SK-N-SH treated with all-trans-retinoic acid at 6 μM for 48 hours (cell line): ENCODE measurements around the gene PDCD6IP.

Source experiments
- ATAC-seq: fragments of 200-7000 bp; cut with Tn5 transposase; 3 replicates; pipeline ENCODE4 v1.9.1; 2020; ENCODE audit warnings: mild to moderate bottlenecking, moderate library complexity
- ARNTL ChIP-seq: fragments of 450-650 bp; formaldehyde crosslinking; IDR thresholded peaks from 2 replicates; pipeline ENCODE4 v1.5.0; 2020; ENCODE audit warnings: low read depth, mild to moderate bottlenecking, moderate library complexity, borderline replicate concordance
- BACH2 ChIP-seq: fragments of 250-450 bp; sonication (Bioruptor Pico); IDR thresholded peaks from 2 replicates; pipeline ENCODE4 v1.9.0; 2021; ENCODE audit warnings: mild to moderate bottlenecking, borderline replicate concordance
- CSDC2 ChIP-seq: fragments of 250-450 bp; sonication (Bioruptor Pico); IDR thresholded peaks from 2 replicates; pipeline ENCODE4 v1.5.0; 2020; ENCODE audit warnings: mild to moderate bottlenecking, moderate library complexity
- ESRRG ChIP-seq: fragments of 250-450 bp; sonication (Bioruptor Pico); IDR thresholded peaks from 2 replicates; pipeline ENCODE4 v1.6.1; 2021; ENCODE audit warnings: mild to moderate bottlenecking
- GLIS3 ChIP-seq: fragments of 250-450 bp; sonication (Bioruptor Pico); IDR thresholded peaks from 2 replicates; pipeline ENCODE4 v1.5.0; 2020; ENCODE audit warnings: mild to moderate bottlenecking, moderate library complexity
- ISL1 ChIP-seq: fragments of 250-450 bp; sonication (Bioruptor Pico); IDR thresholded peaks from 2 replicates; pipeline ENCODE4 v2.1.2; 2022; ENCODE audit warnings: mild to moderate bottlenecking, moderate library complexity
- OSR1 ChIP-seq: fragments of 250-450 bp; sonication (Bioruptor Pico); IDR thresholded peaks from 2 replicates; pipeline ENCODE4 v1.8.0; 2022; ENCODE audit warnings: moderate library complexity, mild to moderate bottlenecking, inconsistent platforms
- RARB ChIP-seq: fragments of 250-450 bp; sonication (Bioruptor Pico); IDR thresholded peaks from 2 replicates; pipeline ENCODE4 v1.8.0; 2021; ENCODE audit warnings: mild to moderate bottlenecking, moderate library complexity
- SNAI2 ChIP-seq: fragments of 250-450 bp; sonication (Bioruptor Pico); IDR thresholded peaks from 2 replicates; pipeline ENCODE4 v1.5.0; 2020; ENCODE audit warnings: mild to moderate bottlenecking, moderate library complexity
- TCF4 ChIP-seq: fragments of 250-450 bp; sonication (Bioruptor Pico); IDR thresholded peaks from 2 replicates; pipeline ENCODE4 v1.8.0; 2021; ENCODE audit warnings: mild to moderate bottlenecking, moderate library complexity, borderline replicate concordance
- TOX ChIP-seq: fragments of 250-450 bp; sonication (Bioruptor Pico); IDR thresholded peaks from 2 replicates; pipeline ENCODE4 v1.8.0; 2021; ENCODE audit warnings: mild to moderate bottlenecking, moderate library complexity, borderline replicate concordance
- ZC3H10 ChIP-seq: fragments of 250-450 bp; sonication (Bioruptor Pico); IDR thresholded peaks from 2 replicates; pipeline ENCODE4 v1.5.1; 2021; ENCODE audit warnings: mild to moderate bottlenecking, moderate library complexity
- ZFP30 ChIP-seq: fragments of 450-650 bp; formaldehyde crosslinking; IDR thresholded peaks from 2 replicates; pipeline ENCODE4 v1.5.0; 2022; ENCODE audit warnings: mild to moderate bottlenecking, moderate library complexity
- ZNF565 ChIP-seq: fragments of 450-650 bp; formaldehyde crosslinking; conservative IDR thresholded peaks from 2 replicates; pipeline ENCODE4 v1.5.0; 2020; ENCODE audit warnings: low read depth, mild to moderate bottlenecking, moderate library complexity
- ZNF70 ChIP-seq: fragments of 450-650 bp; formaldehyde crosslinking; IDR thresholded peaks from 2 replicates; pipeline ENCODE4 v1.5.0; 2020; ENCODE audit warnings: mild to moderate bottlenecking, moderate library complexity
- ZNF8 ChIP-seq: fragments of 450-650 bp; formaldehyde crosslinking; IDR thresholded peaks from 2 replicates; pipeline ENCODE4 v1.5.0; 2020; ENCODE audit warnings: mild to moderate bottlenecking, moderate library complexity
- TF ChIP-seq, protein P1 (sequence below): fragments of 250-450 bp; sonication (Bioruptor Pico); IDR thresholded peaks from 2 replicates; pipeline ENCODE4 v1.8.0; 2020; ENCODE audit warnings: mild to moderate bottlenecking, moderate library complexity, borderline replicate concordance
- TF ChIP-seq, protein P2 (sequence below): fragments of 250-450 bp; sonication (Bioruptor Pico); IDR thresholded peaks from 2 replicates; pipeline ENCODE4 v1.8.0; 2021; ENCODE audit warnings: low read depth, mild to moderate bottlenecking, moderate library complexity, borderline replicate concordance
- TF ChIP-seq, protein P3 (sequence below): fragments of 250-450 bp; sonication (Bioruptor Pico); IDR thresholded peaks from 2 replicates; pipeline ENCODE4 v1.5.0; 2020; ENCODE audit warnings: mild to moderate bottlenecking, moderate library complexity
- TF ChIP-seq, protein P4 (sequence below): fragments of 250-450 bp; sonication (Bioruptor Pico); IDR thresholded peaks from 2 replicates; pipeline ENCODE4 v1.5.1; 2020; ENCODE audit warnings: low read depth, mild to moderate bottlenecking, moderate library complexity
- TF ChIP-seq, protein P5 (sequence below): fragments of 250-450 bp; sonication (Bioruptor Pico); IDR thresholded peaks from 2 replicates; pipeline ENCODE4 v1.5.1; 2021; ENCODE audit warnings: mild to moderate bottlenecking, moderate library complexity

The PDCD6IP gene

DNA sequence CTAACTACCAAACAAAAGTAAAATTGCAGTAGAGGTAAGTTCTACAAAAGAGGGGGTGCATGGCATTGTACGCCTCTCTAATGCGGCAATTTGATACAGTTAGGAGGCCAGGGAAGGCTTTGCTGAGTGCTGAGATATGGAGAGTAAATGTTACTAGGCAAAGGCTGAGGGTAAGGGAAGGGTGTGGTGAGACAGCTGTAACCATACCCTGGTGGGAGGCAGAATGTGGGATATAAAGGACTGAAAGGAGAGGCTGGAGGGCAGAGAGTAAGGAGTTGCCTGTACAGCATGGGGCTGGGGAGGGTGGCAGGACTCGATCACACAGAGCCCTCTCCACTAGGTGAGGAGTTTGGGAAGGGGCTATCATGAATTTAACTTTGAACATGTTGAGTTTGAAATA, 106.3 kb downstream of the PDCD6IP start:
- TF ChIP-seq ZNF70 (CRISPR knock-in tag) (no peak), BACH2 (CRISPR knock-in tag) (no peak), TOX (CRISPR knock-in tag) (no peak), CSDC2 (no peak), ISL1 (CRISPR knock-in tag) (no peak), OSR1 (CRISPR knock-in tag) (no peak), ARNTL (CRISPR knock-in tag) (no peak), ESRRG (no peak), ZFP30 (CRISPR knock-in tag) (no peak), ZNF565 (CRISPR knock-in tag) (no peak), GLIS3 (CRISPR knock-in tag) (no peak)
- TF ChIP-seq, protein P1, sequence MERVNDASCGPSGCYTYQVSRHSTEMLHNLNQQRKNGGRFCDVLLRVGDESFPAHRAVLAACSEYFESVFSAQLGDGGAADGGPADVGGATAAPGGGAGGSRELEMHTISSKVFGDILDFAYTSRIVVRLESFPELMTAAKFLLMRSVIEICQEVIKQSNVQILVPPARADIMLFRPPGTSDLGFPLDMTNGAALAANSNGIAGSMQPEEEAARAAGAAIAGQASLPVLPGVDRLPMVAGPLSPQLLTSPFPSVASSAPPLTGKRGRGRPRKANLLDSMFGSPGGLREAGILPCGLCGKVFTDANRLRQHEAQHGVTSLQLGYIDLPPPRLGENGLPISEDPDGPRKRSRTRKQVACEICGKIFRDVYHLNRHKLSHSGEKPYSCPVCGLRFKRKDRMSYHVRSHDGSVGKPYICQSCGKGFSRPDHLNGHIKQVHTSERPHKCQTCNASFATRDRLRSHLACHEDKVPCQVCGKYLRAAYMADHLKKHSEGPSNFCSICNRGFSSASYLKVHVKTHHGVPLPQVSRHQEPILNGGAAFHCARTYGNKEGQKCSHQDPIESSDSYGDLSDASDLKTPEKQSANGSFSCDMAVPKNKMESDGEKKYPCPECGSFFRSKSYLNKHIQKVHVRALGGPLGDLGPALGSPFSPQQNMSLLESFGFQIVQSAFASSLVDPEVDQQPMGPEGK = no peak
- TF ChIP-seq, protein P2, sequence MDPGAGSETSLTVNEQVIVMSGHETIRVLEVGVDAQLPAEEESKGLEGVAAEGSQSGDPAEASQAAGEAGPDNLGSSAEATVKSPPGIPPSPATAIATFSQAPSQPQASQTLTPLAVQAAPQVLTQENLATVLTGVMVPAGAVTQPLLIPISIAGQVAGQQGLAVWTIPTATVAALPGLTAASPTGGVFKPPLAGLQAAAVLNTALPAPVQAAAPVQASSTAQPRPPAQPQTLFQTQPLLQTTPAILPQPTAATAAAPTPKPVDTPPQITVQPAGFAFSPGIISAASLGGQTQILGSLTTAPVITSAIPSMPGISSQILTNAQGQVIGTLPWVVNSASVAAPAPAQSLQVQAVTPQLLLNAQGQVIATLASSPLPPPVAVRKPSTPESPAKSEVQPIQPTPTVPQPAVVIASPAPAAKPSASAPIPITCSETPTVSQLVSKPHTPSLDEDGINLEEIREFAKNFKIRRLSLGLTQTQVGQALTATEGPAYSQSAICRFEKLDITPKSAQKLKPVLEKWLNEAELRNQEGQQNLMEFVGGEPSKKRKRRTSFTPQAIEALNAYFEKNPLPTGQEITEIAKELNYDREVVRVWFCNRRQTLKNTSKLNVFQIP (CRISPR knock-in tag) = no peak
- no peak for ATAC-seq

DNA sequence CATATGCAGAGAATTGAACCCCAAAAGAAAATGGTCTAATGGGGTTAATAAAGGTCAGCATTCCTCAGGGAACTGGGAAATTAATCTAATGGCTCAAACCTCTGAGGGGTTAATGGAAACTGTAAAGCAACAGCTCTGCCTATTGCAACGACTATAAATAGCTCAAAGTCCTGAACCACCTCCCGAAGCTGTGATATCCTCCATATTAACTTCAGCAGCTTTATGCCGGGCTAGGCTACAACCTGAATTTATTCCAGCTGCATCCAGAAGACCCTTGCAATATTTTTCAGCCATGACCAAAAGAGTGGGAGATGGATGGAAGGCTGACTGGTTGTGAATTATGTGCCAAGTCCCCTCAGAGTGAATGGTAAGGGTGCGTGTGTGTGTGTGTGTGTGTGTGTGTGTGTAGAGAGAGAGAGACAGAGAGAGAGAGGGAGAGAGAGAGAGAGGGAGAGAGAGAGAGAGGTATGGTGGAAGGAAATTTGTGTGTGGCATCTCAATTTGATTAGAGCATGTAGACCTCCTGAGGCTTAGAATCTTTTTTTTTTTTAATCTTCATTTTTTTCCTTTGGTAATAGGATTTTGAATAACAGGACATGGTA, 109.9 kb downstream of the PDCD6IP start:
- TF ChIP-seq TCF4 = no peak
- TF ChIP-seq OSR1 (CRISPR knock-in tag) = no peak
- TF ChIP-seq, protein P3, sequence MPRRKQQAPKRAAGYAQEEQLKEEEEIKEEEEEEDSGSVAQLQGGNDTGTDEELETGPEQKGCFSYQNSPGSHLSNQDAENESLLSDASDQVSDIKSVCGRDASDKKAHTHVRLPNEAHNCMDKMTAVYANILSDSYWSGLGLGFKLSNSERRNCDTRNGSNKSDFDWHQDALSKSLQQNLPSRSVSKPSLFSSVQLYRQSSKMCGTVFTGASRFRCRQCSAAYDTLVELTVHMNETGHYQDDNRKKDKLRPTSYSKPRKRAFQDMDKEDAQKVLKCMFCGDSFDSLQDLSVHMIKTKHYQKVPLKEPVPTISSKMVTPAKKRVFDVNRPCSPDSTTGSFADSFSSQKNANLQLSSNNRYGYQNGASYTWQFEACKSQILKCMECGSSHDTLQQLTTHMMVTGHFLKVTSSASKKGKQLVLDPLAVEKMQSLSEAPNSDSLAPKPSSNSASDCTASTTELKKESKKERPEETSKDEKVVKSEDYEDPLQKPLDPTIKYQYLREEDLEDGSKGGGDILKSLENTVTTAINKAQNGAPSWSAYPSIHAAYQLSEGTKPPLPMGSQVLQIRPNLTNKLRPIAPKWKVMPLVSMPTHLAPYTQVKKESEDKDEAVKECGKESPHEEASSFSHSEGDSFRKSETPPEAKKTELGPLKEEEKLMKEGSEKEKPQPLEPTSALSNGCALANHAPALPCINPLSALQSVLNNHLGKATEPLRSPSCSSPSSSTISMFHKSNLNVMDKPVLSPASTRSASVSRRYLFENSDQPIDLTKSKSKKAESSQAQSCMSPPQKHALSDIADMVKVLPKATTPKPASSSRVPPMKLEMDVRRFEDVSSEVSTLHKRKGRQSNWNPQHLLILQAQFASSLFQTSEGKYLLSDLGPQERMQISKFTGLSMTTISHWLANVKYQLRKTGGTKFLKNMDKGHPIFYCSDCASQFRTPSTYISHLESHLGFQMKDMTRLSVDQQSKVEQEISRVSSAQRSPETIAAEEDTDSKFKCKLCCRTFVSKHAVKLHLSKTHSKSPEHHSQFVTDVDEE = no peak
- TF ChIP-seq ZNF8 = no peak
- TF ChIP-seq ZNF565 (CRISPR knock-in tag) = no peak
- no peak for TF ChIP-seq CSDC2
- TF ChIP-seq, protein P4, sequence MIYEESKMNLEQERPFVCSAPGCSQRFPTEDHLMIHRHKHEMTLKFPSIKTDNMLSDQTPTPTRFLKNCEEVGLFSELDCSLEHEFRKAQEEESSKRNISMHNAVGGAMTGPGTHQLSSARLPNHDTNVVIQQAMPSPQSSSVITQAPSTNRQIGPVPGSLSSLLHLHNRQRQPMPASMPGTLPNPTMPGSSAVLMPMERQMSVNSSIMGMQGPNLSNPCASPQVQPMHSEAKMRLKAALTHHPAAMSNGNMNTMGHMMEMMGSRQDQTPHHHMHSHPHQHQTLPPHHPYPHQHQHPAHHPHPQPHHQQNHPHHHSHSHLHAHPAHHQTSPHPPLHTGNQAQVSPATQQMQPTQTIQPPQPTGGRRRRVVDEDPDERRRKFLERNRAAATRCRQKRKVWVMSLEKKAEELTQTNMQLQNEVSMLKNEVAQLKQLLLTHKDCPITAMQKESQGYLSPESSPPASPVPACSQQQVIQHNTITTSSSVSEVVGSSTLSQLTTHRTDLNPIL (CRISPR knock-in tag) = no peak
- TF ChIP-seq RARB = no peak
- no peak for TF ChIP-seq GLIS3 (CRISPR knock-in tag)
- no peak for TF ChIP-seq ZNF70 (CRISPR knock-in tag)
- TF ChIP-seq, protein P5, sequence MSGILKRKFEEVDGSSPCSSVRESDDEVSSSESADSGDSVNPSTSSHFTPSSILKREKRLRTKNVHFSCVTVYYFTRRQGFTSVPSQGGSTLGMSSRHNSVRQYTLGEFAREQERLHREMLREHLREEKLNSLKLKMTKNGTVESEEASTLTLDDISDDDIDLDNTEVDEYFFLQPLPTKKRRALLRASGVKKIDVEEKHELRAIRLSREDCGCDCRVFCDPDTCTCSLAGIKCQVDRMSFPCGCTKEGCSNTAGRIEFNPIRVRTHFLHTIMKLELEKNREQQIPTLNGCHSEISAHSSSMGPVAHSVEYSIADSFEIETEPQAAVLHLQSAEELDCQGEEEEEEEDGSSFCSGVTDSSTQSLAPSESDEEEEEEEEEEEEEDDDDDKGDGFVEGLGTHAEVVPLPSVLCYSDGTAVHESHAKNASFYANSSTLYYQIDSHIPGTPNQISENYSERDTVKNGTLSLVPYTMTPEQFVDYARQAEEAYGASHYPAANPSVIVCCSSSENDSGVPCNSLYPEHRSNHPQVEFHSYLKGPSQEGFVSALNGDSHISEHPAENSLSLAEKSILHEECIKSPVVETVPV (CRISPR knock-in tag) = no peak
- TF ChIP-seq ZC3H10 = no peak
- ATAC-seq = no peak

DNA sequence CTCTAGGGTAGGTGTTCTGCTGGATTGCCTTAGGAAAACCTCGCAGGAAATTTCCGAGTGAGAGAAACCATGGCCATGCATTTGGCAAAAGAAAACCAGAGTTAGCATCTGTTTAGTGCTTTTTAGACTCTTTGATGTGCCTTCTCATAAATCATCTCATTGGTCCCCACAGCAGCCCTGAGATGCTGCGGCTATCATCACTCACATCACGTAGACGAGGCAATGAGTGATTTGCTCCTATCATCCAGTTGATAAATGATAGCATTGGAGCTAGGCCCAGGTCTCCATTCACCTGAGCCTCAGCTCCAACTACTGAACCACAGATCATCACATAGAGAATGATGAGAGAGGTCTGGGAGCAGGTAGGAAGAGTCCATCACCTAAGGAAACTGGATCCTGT, 111.1 kb downstream of the PDCD6IP start:
- ATAC-seq = no peak
- TF ChIP-seq, protein P4 (CRISPR knock-in tag) = no peak
- TF ChIP-seq OSR1 (CRISPR knock-in tag) (no peak), SNAI2 (CRISPR knock-in tag) (no peak), ARNTL (CRISPR knock-in tag) (no peak), BACH2 (CRISPR knock-in tag) (no peak), TCF4 (no peak), GLIS3 (CRISPR knock-in tag) (no peak)
